Pancreas (tissue), 10 donors: ENCODE data around the gene GPRC5B. TPM values are rescaled to one million over a fixed set of nuclear protein-coding genes. Genes with fewer than 3 reads are reported as not detected.

ENCODE experiments used
- ATAC-seq, 4 donors: fragments of 200-7000 bp; cut with Tn5 transposase; one replicate each; pipeline versions ENCODE4 v1.8.0 to v1.9.1; 2020; ENCODE audit warnings: mild to moderate bottlenecking in 4 of 4, moderate library complexity in 4 of 4
- DNase-seq, 6 donors: peaks; one replicate each; pipeline ENCODE4 v3.0.0-alpha.2; 2020
- FAIRE-seq: peaks from 2 replicates; lab custom pipeline; 2012; peaks lifted over from hg19 to GRCh38; lab: Jason Lieb, UNC
- H3K27ac ChIP-seq, 4 donors: fragments of 200-600 bp; sonication (generic); 1 replicate in 3 of 4; 2 replicates in 1 of 4; pipeline versions ENCODE4 v1.5.0 to v1.8.0; 2020
- H3K27me3 ChIP-seq, 4 donors: fragments of 200-600 bp; one replicate each; pipeline ENCODE4 v1.8.0; 2021
- H3K36me3 ChIP-seq, 3 donors: fragments of 200-600 bp; sonication (generic) in 1 of 3; one replicate each; pipeline versions ENCODE4 v1.5.0 to v1.8.0; 2020 to 2021
- H3K4me1 ChIP-seq, 3 donors: fragments of 200-600 bp; one replicate each; pipeline ENCODE4 v1.8.0; 2021
- H3K4me3 ChIP-seq, 4 donors: fragments of 200-600 bp; sonication (generic) in 2 of 4; one replicate each; pipeline versions ENCODE4 v1.5.0 to v1.8.0; 2020 to 2021
- H3K9me3 ChIP-seq, 4 donors: fragments of 200-600 bp; one replicate each; pipeline ENCODE4 v1.8.0; 2021
- CTCF ChIP-seq, 4 donors: fragments of 200-600 bp; sonication (generic) in 3 of 4; IDR thresholded peaks; one replicate each; pipeline versions ENCODE4 v1.5.0 to v1.8.0; 2021; ENCODE audit warnings: antibody characterized with exemption in 4 of 4
- WGBS, 2 donors: extraction: QIAGEN DNeasy Blood & Tissue Kit; methylation state at CpG; one replicate each; pipeline ENCODE4 v1.1.7; 2013; 5-methylcytosine and 5-hydroxymethylcytosine counted together
- intact Hi-C, 3 donors: fragments of 100-400 bp; cut with DNase I; formaldehyde crosslinking; loops; one replicate each; pipeline versions ENCODE4 v1.11.1 to v1.14.2; 2022
- polyA plus RNA-seq, 2 donors: library from polyadenylated mRNA; stranded (reverse); fragments of 200-250 nt; gene quantifications; one replicate each; pipeline ENCODE4 v1.2.3, GENCODE V29; 2013
- total RNA-seq, 6 donors: library from RNA; stranded (reverse); fragmentation: NEBNext Ultra II Directional in 4 of 6; extraction: Animal tissue kit (Norgen Biotek cat#: 25700) in 4 of 6; gene quantifications; one replicate each; pipeline versions ENCODE4 v1.2.1 to v1.2.4, GENCODE V29; 2021 to 2023
- donor health status: healthy with polysubstance abuse.
- donor health status: DM: no; HTN: no; CAD: no; lungs with moderate emphysema.
- donor health status: DM: no; HTN: no; CAD: no.
- donor health status: control.
- donor health status: control.
- donor health status: Bipolar disorder and iron deficiency.
- donor health status: DM: yes; HTN: yes; CAD: no.
- donor health status: DM: no; HTN: no; CAD: no.
- donor health status: DM: no; HTN: no; CAD: no.
- donor health status: DM: yes; HTN: yes; CAD: no.

Gene GPRC5B
- total and polyA plus RNA-seq, 8 donors: 20.0 to 95.5 (median 27.4) TPM

- DNase-seq (no peak), ATAC-seq (no peak), FAIRE-seq (no peak)
- Histone ChIP-seq H3K36me3 (no peaks in the 10 kb centered on the region), H3K27me3 (no peaks in the 10 kb centered on the region), H3K9me3 (no peaks in the 10 kb centered on the region), H3K4me1 (peaks cover 0 to 13% (median 6%) of the 10 kb centered on the region in 3 donors), H3K27ac (peak overlapping the region in 3 of 4 donors; percentile 46 to 76 (median 55)), H3K4me3 (peak overlapping the region in 2 of 4 donors; percentile 74 to 82)
- intact Hi-C loops: loop anchor here (10.0 kb wide), 2 partner anchors 167 to 287 kb away; partner anchors contain the start of genes IQCK (in 2 of the 3) and KNOP1 (in 2 of the 3)
- 75 to 80% methylated on average over 9 of the region's 9 CpGs for WGBS, 2 donors
- no peak for TF ChIP-seq CTCF (IDR thresholded peaks at IDR 0.05)
These were observed 2.5 kb downstream of the GPRC5B start for GRCh38 chr16:19882186-19882585.

- no peak overlapping the region for H3K4me3 ChIP-seq
These were observed 2.9 kb downstream of the GPRC5B start for GRCh38 chr16:19881783-19882182.

GRCh38 chr16:19881028-19881427, 3.6 kb downstream of the GPRC5B start:
- H3K27ac ChIP-seq: no peak overlapping the region
- no peak for FAIRE-seq

More at GRCh38 chr16:19881783-19882182, 2.9 kb downstream of the GPRC5B start:
- no peak for ATAC-seq
- 71 to 74% methylated on average over 6 of the region's 6 CpGs for WGBS, 2 donors
- Histone ChIP-seq H3K9me3 (no peaks in the 10 kb centered on the region), H3K36me3 (no peaks in the 10 kb centered on the region), H3K27me3 (no peaks in the 10 kb centered on the region), H3K4me1 (peaks cover 0 to 13% (median 6%) of the 10 kb centered on the region in 3 donors), H3K27ac (no peak overlapping the region)
- no peak for TF ChIP-seq CTCF (IDR thresholded peaks at IDR 0.05)
- intact Hi-C loops: loop anchor here (10.0 kb wide), 2 partner anchors 167 to 287 kb away; partner anchors contain the start of genes IQCK (in 2 of the 3) and KNOP1 (in 2 of the 3)
- FAIRE-seq: no peak
- no peak for DNase-seq

GRCh38 chr16:19879241-19879792, 5.3 kb downstream of the GPRC5B start:
- 49 to 52% methylated on average over 13 of the region's 13 CpGs for WGBS, 2 donors
- Histone ChIP-seq H3K4me1 (peaks cover 0 to 4% (median 0%) of the 10 kb centered on the region in 3 donors), H3K27ac (peak overlapping the region in 1 of 4 donors; percentile 46), H3K9me3 (no peaks in the 10 kb centered on the region), H3K27me3 (no peaks in the 10 kb centered on the region), H3K4me3 (no peak overlapping the region), H3K36me3 (no peaks in the 10 kb centered on the region)
- ATAC-seq (peak in 3 of 4 donors; percentile 10 to 58 (median 19)), FAIRE-seq (no peak), DNase-seq (peak in 3 of 6 donors; percentile 30 to 47 (median 36))
- TF ChIP-seq CTCF (IDR thresholded peaks at IDR 0.05): no peak
- intact Hi-C loops: loop anchor here in 1 of 3 donors (10.0 kb wide), 1 partner anchor 145 kb away; no protein-coding TSS in a partner anchor

More at GRCh38 chr16:19881028-19881427, 3.6 kb downstream of the GPRC5B start:
- DNase-seq (no peak), ATAC-seq (no peak)
- intact Hi-C loops: loop anchor here (10.0 kb wide), 2 partner anchors 166 to 286 kb away; partner anchors contain the start of genes IQCK (in 2 of the 3) and KNOP1 (in 2 of the 3)
- no peak for TF ChIP-seq CTCF (IDR thresholded peaks at IDR 0.05)
- H3K36me3 ChIP-seq: no peaks in the 10 kb centered on the region
- peaks cover 0 to 12% (median 6%) of the 10 kb centered on the region in 3 donors for H3K4me1 ChIP-seq
- H3K27me3 ChIP-seq: no peaks in the 10 kb centered on the region
- no peaks in the 10 kb centered on the region for H3K9me3 ChIP-seq
- WGBS, 2 donors: 90 to 94% methylated on average over 7 of the region's 7 CpGs
- H3K4me3 ChIP-seq: no peak overlapping the region
